A549 (cell line): Measurements from ENCODE around the gene ZNF785. TPM values are rescaled to one million over a fixed set of nuclear protein-coding genes. Genes with fewer than 3 reads are reported as not detected.

Source experiments
- ATAC-seq, 2 experiments: fragments of 200-7000 bp in 1 of 2; fragments of >200 bp in 1 of 2; cut with Nextera tagmentation in 1 of 2; cut with Tn5 transposase in 1 of 2; 3 replicates each; pipeline versions ENCODE4 v1.8.0 to v1.9.1; 2018 to 2020; ENCODE audit warnings: mild to moderate bottlenecking in 1 of 2, moderate library complexity in 1 of 2
- CTCF ChIA-PET: fragments of 300-600 bp; sonication (Branson Sonifier 250); formaldehyde crosslinking; extraction: SDS; loops from one replicate; lab custom pipeline; 2021; ENCODE audit warnings: antibody characterized with exemption, inconsistent platforms; lab: Yijun Ruan, JAX
- POLR2A ChIA-PET: fragments of 350-600 bp; formaldehyde crosslinking; extraction: SDS; loops from one replicate; lab custom pipeline; 2021; ENCODE audit warnings: antibody characterized with exemption, inconsistent platforms; lab: Yijun Ruan, JAX
- DNase-seq, 2 experiments: peaks; one replicate each; pipeline versions ENCODE4 v3.0.0 to v3.0.0-alpha.2; 2011 to 2016; ENCODE audit warnings: low read depth in 1 of 2, low spot score in 1 of 2
- FAIRE-seq: peaks from 2 replicates; lab custom pipeline; 2011; peaks lifted over from hg19 to GRCh38; lab: Jason Lieb, UNC
- H3K27ac ChIP-seq, 2 experiments: fragments of >200 bp; sonication (Bioruptor Twin); formaldehyde crosslinking; 3 replicates each; pipeline ENCODE4 v1.5.1; 2016 to 2017
- H3K4me1 ChIP-seq: fragments of >200 bp; sonication (Bioruptor Twin); formaldehyde crosslinking; 3 replicates; pipeline ENCODE4 v1.6.1; 2016
- H3K4me2 ChIP-seq: fragments of >200 bp; sonication (Bioruptor Twin); formaldehyde crosslinking; 3 replicates; pipeline ENCODE4 v1.6.1; 2016
- H3K4me3 ChIP-seq: fragments of >200 bp; sonication (Bioruptor Twin); formaldehyde crosslinking; 3 replicates; pipeline ENCODE4 v1.5.1; 2016
- H3K9me3 ChIP-seq: fragments of >200 bp; sonication (Bioruptor Twin); formaldehyde crosslinking; 3 replicates; pipeline ENCODE4 v1.6.1; 2016
- BCL3 ChIP-seq: fragments of >200 bp; sonication (Bioruptor Twin); formaldehyde crosslinking; IDR thresholded peaks from 3 replicates; pipeline ENCODE4 v1.6.1; 2016
- CBX2 ChIP-seq: fragments of 200-600 bp; sonication (generic); IDR thresholded peaks from 2 replicates; pipeline ENCODE4 v1.6.1; 2016; ENCODE audit warnings: low read depth, mild to moderate bottlenecking, borderline replicate concordance
- CEBPB ChIP-seq, 2 experiments: fragments of >200 bp in 1 of 2; sonication (Bioruptor Twin) in 1 of 2; formaldehyde crosslinking in 1 of 2; IDR thresholded peaks; 2 replicates each; pipeline ENCODE4 v1.6.1; 2012 to 2016
- CHD2 ChIP-seq: fragments of 150-350 bp; IDR thresholded peaks from 2 replicates; pipeline ENCODE4 v1.6.1; 2014; ENCODE audit warnings: low read length; ENCODE audit not compliant: partially characterized antibody
- CHD4 ChIP-seq: fragments of 200-600 bp; sonication (generic); IDR thresholded peaks from 2 replicates; pipeline ENCODE4 v1.6.1; 2016; ENCODE audit warnings: antibody characterized with exemption, mild to moderate bottlenecking, borderline replicate concordance
- E2F6 ChIP-seq: IDR thresholded peaks from 2 replicates; pipeline ENCODE4 v1.6.1; 2012; ENCODE audit warnings: low read depth, borderline replicate concordance
- EHF ChIP-seq: fragments of 250-450 bp; sonication (Bioruptor Pico); IDR thresholded peaks from 2 replicates; pipeline ENCODE4 v1.5.0; 2020; ENCODE audit warnings: mild to moderate bottlenecking
- ESRRA ChIP-seq: fragments of 150-350 bp; IDR thresholded peaks from 2 replicates; pipeline ENCODE4 v1.6.1; 2014; ENCODE audit warnings: mild to moderate bottlenecking, low read length, borderline replicate concordance
- FOSB ChIP-seq: fragments of 250-450 bp; sonication (Bioruptor Pico); IDR thresholded peaks from 2 replicates; pipeline ENCODE4 v1.5.0; 2020; ENCODE audit warnings: mild to moderate bottlenecking, moderate library complexity
- FOSL2 ChIP-seq, 2 experiments: fragments of 450-650 bp in 1 of 2; fragments of >200 bp in 1 of 2; sonication (Bioruptor Twin) in 1 of 2; formaldehyde crosslinking; IDR thresholded peaks; 2 replicates each; pipeline versions ENCODE4 v1.5.0 to v1.6.1; 2016 to 2020; ENCODE audit warnings: mild to moderate bottlenecking in 1 of 2, moderate library complexity in 1 of 2
- HES2 ChIP-seq: fragments of >200 bp; sonication (Bioruptor Twin); formaldehyde crosslinking; IDR thresholded peaks from 2 replicates; pipeline ENCODE4 v1.6.1; 2016
- HMGXB4 ChIP-seq: fragments of 250-450 bp; sonication (Bioruptor Pico); IDR thresholded peaks from 2 replicates; pipeline ENCODE4 v1.5.0; 2021; ENCODE audit warnings: mild to moderate bottlenecking, moderate library complexity, borderline replicate concordance
- JUNB ChIP-seq: fragments of >200 bp; sonication (Bioruptor Twin); formaldehyde crosslinking; IDR thresholded peaks from 2 replicates; pipeline ENCODE4 v1.6.1; 2016
- KDM1A ChIP-seq: fragments of 200-600 bp; sonication (generic); IDR thresholded peaks from 2 replicates; pipeline ENCODE4 v1.6.1; 2016; ENCODE audit warnings: low read depth, mild to moderate bottlenecking
- MAZ ChIP-seq: fragments of 150-350 bp; IDR thresholded peaks from 2 replicates; pipeline ENCODE4 v1.6.1; 2014; ENCODE audit warnings: antibody characterized with exemption, low read depth, low read length, borderline replicate concordance
- NFE2L2 ChIP-seq: fragments of 150-350 bp; conservative IDR thresholded peaks from 2 replicates; pipeline ENCODE4 v1.6.1; 2014; ENCODE audit warnings: low read length
- PBX3 ChIP-seq: IDR thresholded peaks from 2 replicates; pipeline ENCODE4 v1.6.1; 2012
- POLR2A ChIP-seq: IDR thresholded peaks from 2 replicates; pipeline ENCODE4 v1.6.1; 2012; ENCODE audit warnings: mild to moderate bottlenecking, low read length
- RARB ChIP-seq: fragments of 250-450 bp; sonication (Bioruptor Pico); IDR thresholded peaks from 2 replicates; pipeline ENCODE4 v1.8.0; 2021; ENCODE audit warnings: mild to moderate bottlenecking, moderate library complexity
- RCOR1 ChIP-seq: fragments of 150-350 bp; IDR thresholded peaks from 2 replicates; pipeline ENCODE4 v1.6.1; 2014; ENCODE audit warnings: antibody characterized with exemption, low read length, low read depth
- RFX5 ChIP-seq: fragments of 450-650 bp; IDR thresholded peaks from 2 replicates; pipeline ENCODE4 v1.7.1; 2014; ENCODE audit warnings: antibody characterized with exemption, mild to moderate bottlenecking, moderate library complexity
- TFCP2L1 ChIP-seq: fragments of 250-450 bp; sonication (Bioruptor Pico); IDR thresholded peaks from 2 replicates; pipeline ENCODE4 v1.5.0; 2021; ENCODE audit warnings: mild to moderate bottlenecking
- ZSCAN20 ChIP-seq: fragments of 250-450 bp; sonication (Bioruptor Pico); IDR thresholded peaks from 2 replicates; pipeline ENCODE4 v1.8.0; 2022; ENCODE audit warnings: mild to moderate bottlenecking, moderate library complexity
- WGBS: methylation state at CpG from one replicate; pipeline ENCODE4 v1.1.6; 2017; ENCODE audit errors: missing lambda C conversion rate; 5-methylcytosine and 5-hydroxymethylcytosine counted together
- polyA plus RNA-seq, 4 experiments: library from polyadenylated mRNA; depleted of rRNA in 3 of 4; stranded (reverse); fragments of >200 nt; fragmentation: RNase III in 1 of 4; extraction: RNeasy Plus Mini Kit Qiagen cat#74134 plus additional on column Dnase treatment in 1 of 4; gene quantifications; 2 replicates in 3 of 4; 3 replicates in 1 of 4; pipeline ENCODE4 v1.2.3, GENCODE V29; 2011 to 2017

Gene ZNF785
- polyA plus RNA-seq, 2 of the 4 experiments (the other 2 are of a cell fraction) = not detected

- peak; percentile 62; the same call in 1 of the 2 replicates for TF ChIP-seq PBX3
- TF ChIP-seq RARB = no peak
- TF ChIP-seq E2F6 = peak; percentile 18; the same call in 1 of the 2 replicates
- no peak for TF ChIP-seq FOSL2 (IDR thresholded peaks at IDR 0.05)
- no peak for TF ChIP-seq FOSL2 (CRISPR knock-in tag; IDR thresholded peaks at IDR 0.05)
- no peak for TF ChIP-seq BCL3
- no peak for TF ChIP-seq HES2
- 0 out of 2 replicates have a peak, but pooled peaks have one; percentile 23 for TF ChIP-seq POLR2A
- TF ChIP-seq, all 56 proteins: peak for 9
Observed at GRCh38 chr16:30609926-30610839, 24.7 kb upstream of the ZNF785 start, which contains the start of gene ZNF689 (continued).

GRCh38 chr16:30609002-30609925 is 23.8 kb upstream of the ZNF785 start:
- Histone ChIP-seq H3K4me2 (peak overlapping the region; percentile 83), H3K27ac (peak overlapping the region; percentile 92 to 96), H3K4me3 (peak overlapping the region; percentile 92), H3K4me1 (peaks cover 9% of the 10 kb centered on the region; the same call in 1 of the 3 replicates), H3K9me3 (no peaks in the 10 kb centered on the region)
- FAIRE-seq (no peak), ATAC-seq (peak; percentile 73), DNase-seq (peak in 1 of 2 experiments; percentile 51)
- CTCF ChIA-PET = interaction anchor here (0.5 to 10.1 kb wide), 7 partner anchors 11 to 179 kb away, joined by 3 to 120 read pairs (median 8); partner anchors contain the start of genes DCTPP1 and ZNF764
- 43% methylated on average over 22 of the region's 40 CpGs for WGBS
- TF ChIP-seq POLR2A = peak; percentile 14; the same call in 1 of the 2 replicates
- TF ChIP-seq JUNB = no peak
- POLR2A ChIA-PET = interaction anchor here (0.5 to 1.6 kb wide), 7 partner anchors 10 to 238 kb away, joined by 3 to 10 read pairs (median 5); partner anchors contain the start of genes SEPHS2, ZNF747 and ZNF764

- Histone ChIP-seq H3K4me2 (no peak overlapping the region), H3K27ac (no peak overlapping the region), H3K4me3 (no peak overlapping the region), H3K9me3 (0 out of 3 replicates have a peak, but pooled peaks cover 3% of the 10 kb centered on the region), H3K4me1 (peaks cover 9% of the 10 kb centered on the region; the same call in 1 of the 3 replicates)
- POLR2A ChIA-PET = no interaction called here
- FAIRE-seq (no peak), ATAC-seq (no peak), DNase-seq (no peak)
- CTCF ChIA-PET = interaction anchor here (1.3 to 3.5 kb wide), 4 partner anchors 8 to 171 kb away, joined by 3 to 22 read pairs (median 11); no protein-coding TSS in a partner anchor
- WGBS = 93% methylated on average over 3 of the region's 3 CpGs
- TF ChIP-seq TFCP2L1 (no peak), ZSCAN20 (no peak), CHD4 (no peak), CEBPB (IDR thresholded peaks at IDR 0.05) (no peak), JUNB (no peak), ESRRA (no peak), CHD2 (no peak), MAZ (no peak), EHF (no peak), E2F6 (no peak), HMGXB4 (CRISPR knock-in tag) (no peak), RFX5 (no peak), RCOR1 (no peak), NFE2L2 (no peak), CBX2 (no peak), KDM1A (no peak), FOSB (CRISPR knock-in tag) (no peak), HES2 (no peak), RARB (no peak)
Observed at GRCh38 chr16:30606004-30606403, 20.5 kb upstream of the ZNF785 start.
